Epithelial cell of proximal tubule (primary cell): ENCODE data around the gene MMRN1. TPM values are rescaled to one million over a fixed set of nuclear protein-coding genes. Genes with fewer than 3 reads are reported as not detected.

Source experiments
- DNase-seq: peaks from one replicate; pipeline ENCODE4 v3.0.0-alpha.2; 2011; ENCODE audit warnings: low read depth
- H3K4me3 ChIP-seq: 2 replicates; pipeline ENCODE4 v1.5.1; 2011; ENCODE audit warnings: low read depth, mild to moderate bottlenecking, low read length
- total RNA-seq: library from RNA; depleted of rRNA; stranded (reverse); fragments of >200 nt; gene quantifications from 2 replicates; pipeline ENCODE4 v1.2.3, GENCODE V29; 2015
- TF ChIP-seq, protein P1 (sequence below): conservative IDR thresholded peaks from 2 replicates; pipeline ENCODE4 v1.5.1; 2012; ENCODE audit warnings: low read depth, mild to moderate bottlenecking, low read length

Gene MMRN1, protein sequence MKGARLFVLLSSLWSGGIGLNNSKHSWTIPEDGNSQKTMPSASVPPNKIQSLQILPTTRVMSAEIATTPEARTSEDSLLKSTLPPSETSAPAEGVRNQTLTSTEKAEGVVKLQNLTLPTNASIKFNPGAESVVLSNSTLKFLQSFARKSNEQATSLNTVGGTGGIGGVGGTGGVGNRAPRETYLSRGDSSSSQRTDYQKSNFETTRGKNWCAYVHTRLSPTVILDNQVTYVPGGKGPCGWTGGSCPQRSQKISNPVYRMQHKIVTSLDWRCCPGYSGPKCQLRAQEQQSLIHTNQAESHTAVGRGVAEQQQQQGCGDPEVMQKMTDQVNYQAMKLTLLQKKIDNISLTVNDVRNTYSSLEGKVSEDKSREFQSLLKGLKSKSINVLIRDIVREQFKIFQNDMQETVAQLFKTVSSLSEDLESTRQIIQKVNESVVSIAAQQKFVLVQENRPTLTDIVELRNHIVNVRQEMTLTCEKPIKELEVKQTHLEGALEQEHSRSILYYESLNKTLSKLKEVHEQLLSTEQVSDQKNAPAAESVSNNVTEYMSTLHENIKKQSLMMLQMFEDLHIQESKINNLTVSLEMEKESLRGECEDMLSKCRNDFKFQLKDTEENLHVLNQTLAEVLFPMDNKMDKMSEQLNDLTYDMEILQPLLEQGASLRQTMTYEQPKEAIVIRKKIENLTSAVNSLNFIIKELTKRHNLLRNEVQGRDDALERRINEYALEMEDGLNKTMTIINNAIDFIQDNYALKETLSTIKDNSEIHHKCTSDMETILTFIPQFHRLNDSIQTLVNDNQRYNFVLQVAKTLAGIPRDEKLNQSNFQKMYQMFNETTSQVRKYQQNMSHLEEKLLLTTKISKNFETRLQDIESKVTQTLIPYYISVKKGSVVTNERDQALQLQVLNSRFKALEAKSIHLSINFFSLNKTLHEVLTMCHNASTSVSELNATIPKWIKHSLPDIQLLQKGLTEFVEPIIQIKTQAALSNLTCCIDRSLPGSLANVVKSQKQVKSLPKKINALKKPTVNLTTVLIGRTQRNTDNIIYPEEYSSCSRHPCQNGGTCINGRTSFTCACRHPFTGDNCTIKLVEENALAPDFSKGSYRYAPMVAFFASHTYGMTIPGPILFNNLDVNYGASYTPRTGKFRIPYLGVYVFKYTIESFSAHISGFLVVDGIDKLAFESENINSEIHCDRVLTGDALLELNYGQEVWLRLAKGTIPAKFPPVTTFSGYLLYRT
- not detected in 2 replicates for total RNA-seq

DNA sequence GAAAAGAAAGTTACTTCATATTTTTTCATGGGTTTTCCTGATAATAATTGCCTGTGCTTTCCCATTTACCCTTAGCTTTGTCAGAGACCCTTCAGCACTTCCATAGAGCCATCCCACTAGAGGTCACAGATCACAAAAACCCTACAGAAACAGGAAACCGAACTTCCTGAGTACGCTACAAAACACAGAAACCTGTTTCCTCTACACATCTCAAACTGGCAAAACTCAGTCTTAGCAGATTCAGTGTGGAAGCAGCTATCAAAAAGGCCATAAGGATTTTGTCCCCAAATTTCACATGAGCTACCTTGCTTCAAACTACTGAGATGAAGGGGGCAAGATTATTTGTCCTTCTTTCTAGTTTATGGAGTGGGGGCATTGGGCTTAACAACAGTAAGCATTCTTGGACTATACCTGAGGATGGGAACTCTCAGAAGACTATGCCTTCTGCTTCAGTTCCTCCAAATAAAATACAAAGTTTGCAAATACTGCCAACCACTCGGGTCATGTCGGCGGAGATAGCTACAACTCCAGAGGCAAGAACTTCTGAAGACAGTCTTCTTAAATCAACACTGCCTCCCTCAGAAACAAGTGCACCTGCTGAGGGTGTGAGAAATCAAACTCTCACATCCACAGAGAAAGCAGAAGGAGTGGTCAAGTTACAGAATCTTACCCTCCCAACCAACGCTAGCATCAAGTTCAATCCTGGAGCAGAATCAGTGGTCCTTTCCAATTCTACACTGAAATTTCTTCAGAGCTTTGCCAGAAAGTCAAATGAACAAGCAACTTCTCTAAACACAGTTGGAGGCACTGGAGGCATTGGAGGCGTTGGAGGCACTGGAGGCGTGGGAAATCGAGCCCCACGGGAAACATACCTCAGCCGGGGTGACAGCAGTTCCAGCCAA, at the start of gene MMRN1:
TSS of gene MMRN1 (plus strand) at position 206 of the 902 bp plus-strand sequence. CDS start at position 324, 118 bp downstream.
- TF ChIP-seq, protein P1, sequence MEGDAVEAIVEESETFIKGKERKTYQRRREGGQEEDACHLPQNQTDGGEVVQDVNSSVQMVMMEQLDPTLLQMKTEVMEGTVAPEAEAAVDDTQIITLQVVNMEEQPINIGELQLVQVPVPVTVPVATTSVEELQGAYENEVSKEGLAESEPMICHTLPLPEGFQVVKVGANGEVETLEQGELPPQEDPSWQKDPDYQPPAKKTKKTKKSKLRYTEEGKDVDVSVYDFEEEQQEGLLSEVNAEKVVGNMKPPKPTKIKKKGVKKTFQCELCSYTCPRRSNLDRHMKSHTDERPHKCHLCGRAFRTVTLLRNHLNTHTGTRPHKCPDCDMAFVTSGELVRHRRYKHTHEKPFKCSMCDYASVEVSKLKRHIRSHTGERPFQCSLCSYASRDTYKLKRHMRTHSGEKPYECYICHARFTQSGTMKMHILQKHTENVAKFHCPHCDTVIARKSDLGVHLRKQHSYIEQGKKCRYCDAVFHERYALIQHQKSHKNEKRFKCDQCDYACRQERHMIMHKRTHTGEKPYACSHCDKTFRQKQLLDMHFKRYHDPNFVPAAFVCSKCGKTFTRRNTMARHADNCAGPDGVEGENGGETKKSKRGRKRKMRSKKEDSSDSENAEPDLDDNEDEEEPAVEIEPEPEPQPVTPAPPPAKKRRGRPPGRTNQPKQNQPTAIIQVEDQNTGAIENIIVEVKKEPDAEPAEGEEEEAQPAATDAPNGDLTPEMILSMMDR: no peak
- no peak within 1 kb of the TSS for H3K4me3 ChIP-seq

DNA sequence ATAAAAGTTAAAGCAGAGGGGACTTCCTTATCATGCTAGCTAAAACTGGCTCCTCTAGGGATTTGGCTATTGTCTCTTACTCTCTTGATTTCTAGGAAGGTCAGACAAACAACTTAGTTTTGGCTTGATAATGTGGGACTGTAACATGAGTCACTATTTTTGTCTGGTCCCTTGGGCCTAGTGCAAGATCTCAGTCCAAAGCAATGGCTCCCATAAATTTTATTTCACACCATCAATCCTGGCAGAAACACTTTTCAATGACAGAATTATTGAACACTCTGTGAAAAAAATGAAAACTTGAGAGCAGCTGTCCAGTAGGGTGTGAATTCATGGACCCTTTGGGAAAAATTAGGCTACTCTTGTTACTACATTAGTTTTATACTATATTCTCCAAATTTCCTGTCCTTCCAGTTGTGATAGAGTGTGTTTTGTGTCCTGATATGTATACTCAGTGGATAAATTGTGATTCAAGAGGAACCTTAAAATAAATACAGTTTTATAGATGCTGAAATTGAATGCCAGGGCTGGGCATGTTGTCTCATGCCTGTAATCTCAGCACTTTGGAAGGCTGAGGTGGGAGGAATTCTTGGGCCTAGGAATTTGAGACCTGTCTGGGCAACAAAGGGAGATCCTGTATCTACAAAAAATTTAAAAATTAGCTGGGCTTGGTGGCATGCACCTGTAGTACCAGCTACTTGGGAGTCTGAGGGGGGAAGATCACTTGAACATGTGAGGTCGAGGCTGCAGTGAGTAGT, 46.9 kb upstream of the MMRN1 start:
- TF ChIP-seq, protein P1: no peak
- H3K4me3 ChIP-seq: no peak overlapping the region
- no peak for DNase-seq

More for the DNA sequence above, at the start of gene MMRN1:
- DNase-seq: no peak

DNA sequence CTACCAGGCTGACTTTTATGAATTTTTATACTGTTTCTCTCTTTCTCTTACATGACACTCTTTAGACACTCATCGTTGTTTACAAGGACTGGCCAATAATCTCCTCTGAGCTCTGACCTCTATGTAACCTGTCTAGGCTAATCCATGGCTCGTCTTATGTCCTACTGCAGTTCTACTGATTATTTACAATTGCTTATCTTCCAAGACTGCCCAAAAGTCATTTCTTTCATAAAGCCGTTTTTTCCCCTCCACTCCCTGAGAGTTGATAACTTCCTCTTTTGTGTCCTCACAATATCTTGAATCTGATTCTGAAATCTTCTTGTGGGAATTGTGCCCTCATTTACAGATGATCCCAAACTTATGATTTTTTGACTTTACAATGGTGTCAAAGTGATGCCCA, 39.4 kb upstream of the MMRN1 start:
- no peak for DNase-seq
- TF ChIP-seq, protein P1: no peak
- no peak overlapping the region for H3K4me3 ChIP-seq

DNA sequence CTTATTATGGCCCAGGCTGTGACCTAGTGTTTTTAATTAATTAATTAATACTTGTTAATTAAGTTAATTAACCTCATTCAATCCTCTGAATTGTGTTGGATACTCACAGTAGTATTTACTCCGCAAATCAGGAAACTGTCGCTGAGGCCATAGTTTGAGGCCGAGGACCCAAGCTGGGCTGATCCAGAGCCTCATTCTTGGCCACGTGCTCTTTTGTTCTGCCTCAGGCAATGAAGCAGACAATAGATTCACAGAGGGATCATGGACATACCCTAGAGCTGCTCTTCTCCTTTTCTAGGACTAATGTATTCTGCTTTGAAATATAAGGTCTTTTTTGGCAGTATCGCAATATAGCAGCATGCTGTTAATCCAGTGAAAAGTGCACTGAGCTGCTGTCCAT, 33.7 kb upstream of the MMRN1 start:
- H3K4me3 ChIP-seq: no peak overlapping the region
- DNase-seq: no peak
- TF ChIP-seq, protein P1: no peak

DNA sequence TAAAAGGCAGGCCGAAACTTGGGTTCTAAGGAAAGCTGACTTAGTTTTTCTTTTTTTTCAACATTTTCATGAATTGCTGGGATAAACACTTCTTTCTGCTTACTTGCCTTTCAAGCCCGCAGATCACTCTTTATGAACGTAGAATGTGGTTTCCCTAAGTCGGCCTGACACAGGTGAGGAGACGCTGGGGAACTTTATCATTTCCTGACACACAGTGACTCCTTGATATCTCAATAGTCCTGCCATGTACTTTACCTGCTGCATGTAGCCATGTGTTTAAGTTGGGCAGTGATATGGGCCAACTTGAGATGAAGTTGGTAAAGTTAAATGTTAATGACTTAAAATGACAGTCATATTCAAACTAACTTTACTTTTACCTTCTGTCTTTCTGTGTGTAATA, 31.1 kb upstream of the MMRN1 start:
- no peak for DNase-seq
- no peak overlapping the region for H3K4me3 ChIP-seq
- TF ChIP-seq, protein P1: no peak
